HepG2 (cell line): ENCODE data around the gene STRA6. TPM values are rescaled to one million over a fixed set of nuclear protein-coding genes. Genes with fewer than 3 reads are reported as not detected.

Experiments
- ATAC-seq: fragments of 200-7000 bp; cut with Tn5 transposase; 3 replicates; pipeline ENCODE4 v1.9.1; 2020; ENCODE audit warnings: mild to moderate bottlenecking, moderate library complexity
- BruUV-seq: library from RNA; stranded (reverse); fragments of 400-500 nt; replicated peaks from 2 replicates; lab custom pipeline; 2021; lab: Mats Ljungman, UMichigan
- CTCF ChIA-PET: fragments of 300-600 bp; formaldehyde crosslinking; extraction: SDS; loops from one replicate; lab custom pipeline; 2021; ENCODE audit warnings: low total read pairs, inconsistent platforms, low intra/inter-chr PET ratio; lab: Yijun Ruan, JAX
- POLR2A ChIA-PET: fragments of 350-600 bp; sonication (Branson Sonifier 250); formaldehyde crosslinking; loops from one replicate; lab custom pipeline; 2020; ENCODE audit warnings: antibody characterized with exemption, inconsistent platforms; lab: Yijun Ruan, JAX
- DNase-seq: peaks from one replicate; pipeline ENCODE4 v3.0.0-alpha.2; 2015; ENCODE audit warnings: low spot score
- FAIRE-seq: peaks from 3 replicates; lab custom pipeline; 2011; peaks lifted over from hg19 to GRCh38; lab: Jason Lieb, UNC
- H2AFZ ChIP-seq: one replicate; pipeline ENCODE4 v1.6.1; 2011; ENCODE audit warnings: low read length, inconsistent platforms
- H3K27ac ChIP-seq: fragments of 300-600 bp; 3 replicates; pipeline ENCODE4 v1.8.0; 2011; ENCODE audit warnings: mixed run types, mild to moderate bottlenecking, mixed read lengths, low read length, inconsistent platforms; ENCODE audit not compliant: insufficient read depth; ENCODE audit errors: extremely low read length
- H3K27me3 ChIP-seq, 2 experiments: fragments of 200-600 bp in 1 of 2; 2 replicates in 1 of 2; 3 replicates in 1 of 2; pipeline versions ENCODE4 v1.6.0 to v1.8.0; 2011; ENCODE audit warnings: low read length in 2 of 2, mild to moderate bottlenecking in 2 of 2, moderate library complexity in 2 of 2, inconsistent platforms in 1 of 2; ENCODE audit not compliant: insufficient read depth in 2 of 2, control insufficient read depth in 1 of 2
- H3K36me3 ChIP-seq, 2 experiments: fragments of 200-600 bp in 1 of 2; replicated peaks in 1 of 2; 2 replicates in 1 of 2; 3 replicates in 1 of 2; pipeline versions ENCODE4 v1.5.1 to v1.8.0; 2011; ENCODE audit warnings: low read length in 2 of 2, inconsistent platforms in 1 of 2; ENCODE audit not compliant: insufficient read depth in 2 of 2, control insufficient read depth in 1 of 2
- H3K4me1 ChIP-seq: 2 replicates; pipeline ENCODE4 v1.5.1; 2012; ENCODE audit warnings: low read length, inconsistent platforms; ENCODE audit not compliant: insufficient read depth
- H3K4me2 ChIP-seq: 2 replicates; pipeline ENCODE4 v1.6.0; 2011; ENCODE audit warnings: low read depth, low read length, inconsistent platforms
- H3K4me3 ChIP-seq, 3 experiments: fragments of 200-600 bp in 1 of 3; sonication (generic), shearing (Covaris generic) in 1 of 3; replicated peaks in 1 of 3; 2 replicates each; pipeline ENCODE4 v1.5.1; 2011 to 2016; ENCODE audit warnings: low read length in 3 of 3, inconsistent platforms in 2 of 3, low read depth in 2 of 3, mild to moderate bottlenecking in 2 of 3, control low read depth in 1 of 3, mixed read lengths in 1 of 3; ENCODE audit not compliant: insufficient read depth in 1 of 3
- H3K79me2 ChIP-seq: one replicate; pipeline ENCODE4 v1.6.1; 2011; ENCODE audit warnings: low read length, inconsistent platforms; ENCODE audit not compliant: insufficient read depth
- H3K9ac ChIP-seq: 2 replicates; pipeline ENCODE4 v1.6.0; 2011; ENCODE audit warnings: mild to moderate bottlenecking, low read depth, low read length, inconsistent platforms; ENCODE audit not compliant: insufficient read depth
- H3K9me3 ChIP-seq: 2 replicates; pipeline ENCODE4 v1.5.1; 2012; ENCODE audit warnings: mild to moderate bottlenecking, low read length
- H4K20me1 ChIP-seq: 2 replicates; pipeline ENCODE4 v1.6.0; 2011; ENCODE audit warnings: inconsistent platforms, mild to moderate bottlenecking, low read length, moderate library complexity; ENCODE audit not compliant: insufficient read depth
- CBFB ChIP-seq: sonication (generic); formaldehyde crosslinking; IDR thresholded peaks from 2 replicates; pipeline ENCODE4 v1.4.0; 2020; ENCODE audit warnings: missing genetic modification reagents
- FOXP4 ChIP-seq: sonication (generic); formaldehyde crosslinking; IDR thresholded peaks from 2 replicates; pipeline ENCODE4 v1.4.0; 2020; ENCODE audit warnings: missing genetic modification reagents
- KLF11 ChIP-seq: IDR thresholded peaks from 2 replicates; pipeline ENCODE4 v1.6.1; 2016; ENCODE audit warnings: missing compliant biosample characterization
- KMT2A ChIP-seq: sonication (generic); formaldehyde crosslinking; IDR thresholded peaks from 2 replicates; pipeline ENCODE4 v1.4.0; 2020; ENCODE audit warnings: missing genetic modification reagents
- MATR3 ChIP-seq: sonication (generic); formaldehyde crosslinking; IDR thresholded peaks from 2 replicates; pipeline ENCODE4 v1.4.0; 2020; ENCODE audit warnings: missing genetic modification reagents
- NR3C1 ChIP-seq: sonication (generic); formaldehyde crosslinking; IDR thresholded peaks from 2 replicates; pipeline ENCODE4 v1.4.0; 2020; ENCODE audit warnings: missing genetic modification reagents
- SIN3B ChIP-seq: fragments of 150-350 bp; IDR thresholded peaks from 2 replicates; pipeline ENCODE4 v1.6.1; 2014; ENCODE audit warnings: low read length
- SMYD3 ChIP-seq: sonication (generic); formaldehyde crosslinking; IDR thresholded peaks from 2 replicates; pipeline ENCODE4 v1.8.1; 2023; ENCODE audit warnings: mild to moderate bottlenecking, missing genetic modification reagents
- ZBTB38 ChIP-seq: sonication (generic); formaldehyde crosslinking; IDR thresholded peaks from 2 replicates; pipeline ENCODE4 v1.5.1; 2020; ENCODE audit warnings: mild to moderate bottlenecking, missing genetic modification reagents
- ZC3H13 ChIP-seq: sonication (generic); formaldehyde crosslinking; IDR thresholded peaks from 2 replicates; pipeline ENCODE4 v1.8.1; 2023; ENCODE audit warnings: mild to moderate bottlenecking, missing genetic modification reagents, moderate library complexity
- ZKSCAN5 ChIP-seq: sonication (generic); formaldehyde crosslinking; IDR thresholded peaks from 2 replicates; pipeline ENCODE4 v1.5.1; 2020; ENCODE audit warnings: mild to moderate bottlenecking, missing genetic modification reagents
- ZMAT3 ChIP-seq: sonication (generic); formaldehyde crosslinking; conservative IDR thresholded peaks from 2 replicates; pipeline ENCODE4 v1.7.0; 2021; ENCODE audit warnings: missing genetic modification reagents
- ZNF34 ChIP-seq: sonication (generic); formaldehyde crosslinking; IDR thresholded peaks from 2 replicates; pipeline ENCODE4 v1.4.0; 2020; ENCODE audit warnings: mild to moderate bottlenecking, missing genetic modification reagents, borderline replicate concordance
- ZNF382 ChIP-seq: sonication (generic); formaldehyde crosslinking; IDR thresholded peaks from 2 replicates; pipeline ENCODE4 v1.5.0; 2020; ENCODE audit warnings: missing genetic modification reagents, mild to moderate bottlenecking, borderline replicate concordance
- ZNF44 ChIP-seq: sonication (generic); formaldehyde crosslinking; IDR thresholded peaks from 2 replicates; pipeline ENCODE4 v1.5.1; 2020; ENCODE audit warnings: mild to moderate bottlenecking, missing genetic modification reagents
- WGBS: methylation state at CpG from one replicate; pipeline ENCODE4 v1.1.6; 2017; ENCODE audit warnings: low lambda C conversion rate; 5-methylcytosine and 5-hydroxymethylcytosine counted together
- in situ Hi-C: cut with HindIII; loops from 2 replicates; pipeline ENCODE4 v1.10.0; 2017; ENCODE audit warnings: low pct_unique_long_range_greater_than_20kb; ENCODE audit not compliant: extremely low pct_ligation_motif_present
- intact Hi-C: fragments of 100-400 bp; cut with micrococcal nuclease; formaldehyde crosslinking; loops from one replicate; pipeline ENCODE4 v1.10.0; 2022; ENCODE audit not compliant: unreplicated experiment
- polyA plus RNA-seq, 8 experiments: library from polyadenylated mRNA; depleted of rRNA in 3 of 8; stranded (reverse) in 7 of 8; unstranded in 1 of 8; fragments of >200 nt; fragmentation: Illumina TruSeq in 4 of 8; extraction: Trizol in 4 of 8; gene quantifications; 2 replicates each; pipeline versions ENCODE4 v1.2.1 to v1.2.3, GENCODE V29; 2011 to 2016; ENCODE audit warnings: low read depth in 4 of 8, missing spikeins in 1 of 8, mixed read lengths in 1 of 8; ENCODE audit not compliant: insufficient read depth in 1 of 8
- total RNA-seq, 5 experiments: library from RNA; depleted of rRNA; stranded (reverse); fragments of >200 nt; fragmentation: Illumina TruSeq; extraction: Trizol; gene quantifications; 2 replicates each; pipeline ENCODE4 v1.2.3, GENCODE V29; 2016; ENCODE audit warnings: low read depth in 1 of 5

The STRA6 gene
- total and polyA plus RNA-seq, 2 of the 13 experiments (the other 11 are each of a cell fraction or from before 2014, with no cell fraction given) = 1.6 to 2.1 TPM

GRCh38 chr15:74251131-74251811 lies 48.7 kb upstream of the STRA6 start:
- no TSS peak for BruUV-seq
- Histone ChIP-seq H3K4me2 (no peak overlapping the region), H3K9me3 (no peaks in the 10 kb centered on the region), H2AFZ (no peak overlapping the region), H3K4me1 (no peaks in the 10 kb centered on the region), H3K27ac (no peak overlapping the region), H3K4me3 (no peak overlapping the region), H3K27me3 (peaks cover 0 to 34% of the 10 kb centered on the region in 2 experiments; a peak in 2 of 5 replicates), H4K20me1 (no peaks in the 10 kb centered on the region), H3K79me2 (no peaks in the 10 kb centered on the region), H3K36me3 (no peaks in the 10 kb centered on the region), H3K9ac (no peak overlapping the region)
- ATAC-seq (no peak), DNase-seq (no peak), FAIRE-seq (no peak)
- in situ Hi-C loops = no loop called here
- ChIA-PET CTCF (no interaction called here), POLR2A (no interaction called here)
- WGBS = 40% methylated on average over 4 of the region's 5 CpGs
- TF ChIP-seq ZNF34 (CRISPR knock-in tag) = no peak
- intact Hi-C loops = no loop called here

GRCh38 chr15:74250266-74250665 lies 47.7 kb upstream of the STRA6 start:
- DNase-seq (no peak), ATAC-seq (no peak), FAIRE-seq (no peak)
- no peaks in the 10 kb centered on the region for H3K36me3 ChIP-seq
- H3K4me3 ChIP-seq = no peak overlapping the region
- intact Hi-C loops = no loop called here
- no TSS peak for BruUV-seq
- no peaks in the 10 kb centered on the region for H3K4me1 ChIP-seq
- CTCF ChIA-PET = no interaction called here
- H3K79me2 ChIP-seq = no peaks in the 10 kb centered on the region
- peaks cover under 1 to 33% of the 10 kb centered on the region in 2 experiments; a peak in 3 of 5 replicates for H3K27me3 ChIP-seq
- 18% methylated on average over 6 of the region's 6 CpGs for WGBS
- in situ Hi-C loops = no loop called here
- no peaks in the 10 kb centered on the region for H4K20me1 ChIP-seq
- no peak overlapping the region for H3K9ac ChIP-seq
- H2AFZ ChIP-seq = no peak overlapping the region
- no peak overlapping the region for H3K4me2 ChIP-seq
- POLR2A ChIA-PET = no interaction called here
- H3K9me3 ChIP-seq = no peaks in the 10 kb centered on the region
- no peak overlapping the region for H3K27ac ChIP-seq
- TF ChIP-seq FOXP4 (CRISPR knock-in tag) (no peak), KLF11 (CRISPR knock-in tag) (no peak), SIN3B (no peak), NR3C1 (CRISPR knock-in tag) (no peak), MATR3 (CRISPR knock-in tag) (no peak), CBFB (CRISPR knock-in tag) (no peak), SMYD3 (no peak), ZNF44 (no peak), ZNF382 (CRISPR knock-in tag) (no peak), KMT2A (CRISPR knock-in tag) (no peak), ZBTB38 (no peak), ZKSCAN5 (CRISPR knock-in tag) (no peak), ZC3H13 (no peak), ZMAT3 (CRISPR knock-in tag) (no peak)
